GM19452 (cell line): ENCODE measurements around the gene CWC27.

Experiments
- ATAC-seq: cut with Tn5 transposase; IDR thresholded peaks from one replicate; pipeline ENCODE4 v1.9.1; 2021; ENCODE audit not compliant: unreplicated experiment

The CWC27 gene

DNA sequence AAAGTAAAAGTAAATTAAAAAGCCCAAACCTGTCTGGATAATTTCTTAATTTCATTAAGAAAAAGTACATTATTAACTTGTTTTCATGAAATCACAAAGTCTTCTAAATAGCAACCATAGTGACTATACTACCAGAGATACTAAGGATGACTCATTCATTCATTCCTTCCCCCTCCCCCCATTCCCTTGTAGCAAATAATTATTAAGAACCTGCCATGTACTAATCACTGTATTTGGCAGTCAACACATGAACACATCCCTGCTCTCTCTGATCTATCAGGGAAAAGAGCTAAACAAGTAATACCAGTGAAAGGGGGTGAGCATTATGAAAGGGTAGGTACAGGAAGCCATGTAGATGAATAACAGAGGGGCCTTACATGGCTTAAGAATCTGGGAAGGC, 203.9 kb downstream of the CWC27 start:
- no peak for ATAC-seq

DNA sequence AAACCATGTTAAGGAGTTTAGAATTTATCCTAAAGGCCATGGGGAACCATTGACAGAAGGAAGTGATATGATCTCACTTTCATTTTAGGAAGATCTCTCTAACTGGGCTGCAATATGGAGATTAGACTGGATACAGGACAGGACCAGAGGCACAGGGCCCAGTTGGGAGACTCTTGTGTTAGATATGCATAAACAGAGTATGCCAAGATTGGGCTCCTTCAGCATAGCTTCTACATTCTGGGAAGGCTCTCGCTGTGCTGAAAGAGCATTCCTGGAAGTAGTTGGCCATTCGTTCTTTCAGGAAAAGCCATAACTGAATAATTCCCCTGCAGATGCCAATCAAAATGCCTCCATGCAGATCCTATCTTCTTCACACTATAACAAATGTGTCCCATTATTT, 204.5 kb downstream of the CWC27 start:
- no peak for ATAC-seq

DNA sequence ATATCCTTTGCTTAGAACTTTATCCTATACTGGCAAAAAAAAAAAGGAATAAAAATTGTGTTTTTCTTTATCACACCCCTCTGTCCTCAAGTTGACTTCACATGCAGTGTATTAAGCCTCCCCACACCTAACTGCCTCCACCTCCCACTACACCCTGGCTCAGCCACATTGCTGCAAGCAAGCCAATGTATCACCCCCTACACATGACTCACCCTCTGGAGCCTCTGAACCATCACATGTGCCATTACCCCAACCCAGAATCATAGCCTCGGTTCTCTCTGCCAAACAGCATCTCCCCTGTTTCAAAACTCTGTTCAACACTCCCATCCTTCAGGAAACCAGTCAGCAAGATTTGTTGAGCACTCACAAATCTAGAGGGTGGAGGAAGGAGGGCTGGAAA, 209.0 kb downstream of the CWC27 start:
- no peak for ATAC-seq

DNA sequence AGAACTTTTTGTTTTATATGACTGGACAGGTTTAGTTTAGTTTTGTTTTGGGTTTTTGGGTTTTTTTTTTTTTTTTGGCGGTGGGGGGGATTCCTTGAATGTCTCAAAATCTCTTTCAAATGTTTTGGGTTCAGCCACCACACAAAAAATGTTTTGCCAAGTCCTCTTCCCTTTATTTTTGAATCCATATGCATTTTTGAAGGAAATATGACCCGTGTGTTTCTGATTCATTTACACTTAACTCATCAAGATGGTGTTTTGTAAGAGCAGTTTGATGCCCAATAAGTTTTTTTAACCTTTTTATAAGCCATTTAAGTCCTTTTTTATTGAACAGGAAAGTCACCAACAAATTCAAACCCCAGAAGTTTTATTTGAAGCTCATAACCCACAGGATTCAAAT, 209.8 kb downstream of the CWC27 start:
- ATAC-seq: no peak

DNA sequence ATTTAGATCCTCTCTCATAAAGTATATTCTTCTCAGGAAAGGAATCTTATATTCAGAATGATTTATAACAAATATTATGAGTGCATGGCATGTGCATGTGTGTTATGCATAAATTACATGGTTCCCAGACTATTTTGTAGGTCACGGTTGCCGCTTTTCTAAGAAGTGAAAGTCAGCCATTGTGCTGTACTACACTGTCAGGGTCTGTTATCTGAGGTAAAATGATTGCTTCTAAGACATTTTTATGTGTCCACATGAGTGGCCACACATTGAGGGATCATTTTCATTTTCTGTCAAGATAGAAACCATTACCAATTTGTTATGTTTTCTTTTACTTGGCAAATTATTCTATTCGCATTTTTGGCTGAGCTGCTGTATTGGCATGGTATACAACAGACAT, 210.8 kb downstream of the CWC27 start:
- no peak for ATAC-seq

DNA sequence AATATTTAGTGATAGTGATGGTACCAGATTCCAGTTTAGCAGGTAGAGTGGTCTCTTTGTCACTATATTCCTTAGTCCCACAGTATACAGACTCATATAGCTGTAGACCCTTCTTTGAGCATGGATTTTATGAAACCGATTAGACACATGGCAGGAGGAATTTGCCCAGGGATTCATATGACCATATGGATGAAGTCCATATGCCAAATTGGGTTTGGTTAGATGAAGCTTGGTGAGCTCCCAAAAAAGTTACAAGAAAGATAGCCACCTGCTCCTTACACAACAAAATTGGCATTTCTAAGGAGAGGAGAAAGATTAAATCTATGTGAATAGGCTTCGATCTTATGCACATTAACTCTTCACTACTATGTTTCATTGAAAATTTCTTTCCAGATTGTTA, 211.4 kb downstream of the CWC27 start:
- ATAC-seq: no peak

DNA sequence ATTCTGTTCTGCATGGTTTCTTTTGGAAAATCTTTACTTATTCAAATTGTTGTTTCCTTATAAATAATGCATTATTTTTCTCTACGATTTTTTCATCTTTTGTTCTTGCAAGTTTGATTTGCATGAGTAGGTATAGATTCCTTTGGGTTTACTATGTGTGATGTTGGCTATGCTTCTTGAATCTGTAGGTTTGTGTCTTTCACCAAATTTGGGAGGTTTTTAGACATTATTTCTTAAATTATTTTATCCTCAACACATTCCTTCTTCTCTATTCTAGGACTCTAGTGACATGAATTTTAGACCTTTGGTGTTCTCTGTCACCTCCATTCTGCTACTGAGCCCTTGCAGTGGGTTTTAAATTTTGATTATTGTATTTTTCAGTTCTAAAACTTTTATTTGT, 219.0 kb downstream of the CWC27 start:
- no peak for ATAC-seq

DNA sequence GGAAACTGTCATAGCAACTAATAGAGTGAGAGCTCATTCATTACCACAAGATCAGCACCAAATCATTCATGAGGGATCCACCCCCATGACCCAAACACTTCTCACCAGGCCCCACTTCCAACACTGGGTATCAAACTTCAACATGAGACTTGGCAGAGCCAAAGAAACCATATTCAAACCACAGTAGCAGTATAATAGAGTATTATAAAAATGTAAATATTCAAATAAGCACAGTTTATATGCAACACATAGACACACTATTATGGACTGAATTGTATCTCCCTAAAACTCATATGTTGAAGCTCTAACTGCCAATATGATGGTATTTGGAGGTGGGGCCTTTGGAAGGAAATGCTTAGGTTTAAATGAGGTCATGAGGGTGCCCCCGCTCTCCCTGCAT, 240.5 kb downstream of the CWC27 start:
- ATAC-seq: no peak

DNA sequence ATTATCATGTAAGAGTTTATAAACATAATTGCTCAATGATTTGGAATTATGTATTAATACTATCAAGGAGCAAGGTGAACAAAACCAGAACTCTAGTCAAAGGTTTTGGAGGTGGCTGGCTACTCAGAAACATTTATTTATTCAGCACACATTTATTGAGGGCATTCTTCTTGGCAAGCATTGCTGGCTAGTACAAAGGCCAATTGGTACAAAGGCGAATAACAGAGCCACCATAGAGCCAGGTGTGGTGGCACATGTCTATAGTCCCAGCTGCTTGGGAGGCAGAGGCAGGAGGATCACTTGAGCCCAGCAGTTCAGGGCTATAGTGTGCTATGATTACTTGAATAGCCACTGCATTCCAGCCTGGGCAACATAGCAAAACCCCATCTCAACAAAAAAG, 242.1 kb downstream of the CWC27 start:
- no peak for ATAC-seq

DNA sequence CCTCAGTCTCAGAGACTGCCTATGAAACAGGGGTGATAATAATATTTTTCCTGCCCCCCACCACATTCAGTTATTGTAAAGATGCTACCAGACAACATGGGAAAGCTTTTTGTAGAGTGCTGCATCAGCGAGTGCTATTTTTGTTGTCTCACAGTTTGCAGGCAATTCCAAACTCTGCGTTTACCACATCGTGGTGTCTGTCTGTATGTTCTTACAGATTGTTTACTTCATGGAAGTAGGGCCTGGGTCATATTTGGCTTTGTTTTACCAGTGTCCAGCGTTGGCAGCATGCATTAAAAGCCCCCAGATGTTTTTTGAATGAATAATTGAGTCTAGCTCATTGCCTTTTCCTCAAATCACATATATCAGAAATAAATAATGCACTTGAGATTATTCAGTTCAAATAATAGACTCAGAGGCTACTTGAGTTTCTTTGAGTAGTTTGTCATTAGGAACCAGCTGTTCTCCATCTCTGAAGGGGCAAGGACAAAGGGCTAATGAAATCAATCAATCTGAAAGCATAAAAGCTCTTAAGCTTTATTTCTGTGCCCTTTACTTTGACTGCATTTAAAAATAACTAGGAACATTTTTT, 243.7 kb downstream of the CWC27 start:
- ATAC-seq: no peak

DNA sequence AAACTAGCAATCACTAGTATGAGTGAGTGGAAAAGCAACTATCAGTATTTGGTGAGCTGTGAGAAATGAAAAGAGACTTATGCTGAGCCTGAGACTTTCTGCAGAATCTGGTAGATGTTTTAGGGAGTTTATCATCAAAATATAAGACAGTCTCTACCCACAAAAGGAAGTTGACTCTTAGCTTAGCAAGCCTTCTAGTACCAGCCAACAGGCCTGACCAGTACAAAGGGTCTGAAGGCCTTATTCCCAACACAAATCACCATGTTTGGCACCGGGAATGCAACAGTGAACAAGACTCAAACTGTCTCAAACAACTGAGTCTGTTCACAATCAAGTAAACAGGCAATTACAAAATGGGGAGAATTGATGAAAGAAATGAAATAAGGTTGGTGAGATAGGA, 244.4 kb downstream of the CWC27 start:
- no peak for ATAC-seq

DNA sequence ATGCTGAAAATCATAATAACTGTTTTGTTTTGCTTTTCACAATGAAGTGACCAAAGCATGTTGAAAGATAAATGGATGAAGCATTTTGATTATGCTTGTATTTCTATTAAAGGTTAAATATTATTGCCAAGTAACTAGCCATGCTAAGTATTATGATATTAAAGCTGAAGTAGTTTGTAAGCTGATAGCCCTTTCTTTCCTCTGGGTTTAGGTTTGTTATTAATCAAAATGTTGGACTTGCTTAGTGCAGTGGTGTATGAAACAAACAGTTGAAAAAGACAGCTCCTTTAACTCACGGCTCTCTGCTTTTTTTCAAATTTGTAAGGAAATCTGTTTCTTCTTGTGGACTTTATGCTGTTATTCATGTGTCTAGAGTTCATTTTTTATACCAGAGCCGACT, 246.0 kb downstream of the CWC27 start:
- no peak for ATAC-seq

DNA sequence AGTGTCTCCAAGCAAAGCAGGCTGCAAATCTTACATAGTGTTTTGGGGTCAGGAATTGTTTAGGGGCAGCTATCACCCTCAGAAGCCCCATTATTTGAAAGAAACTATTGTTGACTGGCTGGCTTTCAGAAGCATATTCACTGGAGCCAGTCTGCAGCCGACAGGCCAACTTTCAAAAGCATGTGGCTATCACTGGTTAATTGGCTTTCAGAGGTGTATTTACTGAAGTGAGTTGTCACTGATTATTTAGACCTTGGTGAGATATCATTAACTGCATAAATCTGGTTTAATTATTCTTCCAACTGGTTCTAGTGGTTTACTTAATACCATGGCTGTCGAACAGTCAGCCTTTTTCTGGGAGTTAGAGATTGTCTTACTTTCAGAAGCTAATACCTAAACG, 247.0 kb downstream of the CWC27 start:
- no peak for ATAC-seq

DNA sequence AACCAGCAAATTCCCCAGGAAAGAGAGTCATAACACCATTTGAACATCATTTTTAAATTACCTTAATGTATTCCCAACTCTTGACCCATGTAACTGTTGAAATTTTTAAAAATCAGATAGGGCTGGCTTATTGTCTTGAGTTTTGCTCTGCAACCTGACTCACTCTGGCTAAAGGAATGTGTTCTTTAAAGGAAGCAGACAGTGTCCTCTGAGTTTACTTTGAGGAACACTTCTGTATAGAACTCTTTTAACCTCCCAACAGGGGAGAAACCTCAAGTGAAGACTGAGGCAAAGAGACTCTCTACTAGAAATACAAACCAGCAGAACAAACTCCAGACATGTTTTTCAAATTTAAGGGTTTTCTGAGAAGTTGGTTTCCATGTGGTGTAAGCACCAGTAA, 248.9 kb downstream of the CWC27 start:
- no peak for ATAC-seq

DNA sequence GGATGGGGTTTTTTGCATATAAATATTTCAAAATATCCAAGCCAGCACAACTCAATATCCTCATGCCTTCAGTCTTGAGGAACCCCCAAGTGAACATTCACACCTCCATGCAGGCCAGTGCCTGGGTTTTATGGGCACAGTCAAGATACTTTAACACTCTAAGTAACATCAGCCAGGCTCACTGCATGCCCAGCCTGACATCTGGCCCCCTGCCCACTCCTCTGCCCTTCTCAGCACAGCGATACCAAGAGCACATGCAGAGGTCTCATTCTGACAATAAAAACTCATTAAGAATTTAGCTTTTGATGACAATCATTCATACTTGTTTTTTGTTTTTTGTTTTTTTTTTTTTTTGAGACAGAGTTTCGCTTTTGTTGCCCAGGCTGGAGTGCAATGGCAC, 250.0 kb downstream of the CWC27 start:
- no peak for ATAC-seq

DNA sequence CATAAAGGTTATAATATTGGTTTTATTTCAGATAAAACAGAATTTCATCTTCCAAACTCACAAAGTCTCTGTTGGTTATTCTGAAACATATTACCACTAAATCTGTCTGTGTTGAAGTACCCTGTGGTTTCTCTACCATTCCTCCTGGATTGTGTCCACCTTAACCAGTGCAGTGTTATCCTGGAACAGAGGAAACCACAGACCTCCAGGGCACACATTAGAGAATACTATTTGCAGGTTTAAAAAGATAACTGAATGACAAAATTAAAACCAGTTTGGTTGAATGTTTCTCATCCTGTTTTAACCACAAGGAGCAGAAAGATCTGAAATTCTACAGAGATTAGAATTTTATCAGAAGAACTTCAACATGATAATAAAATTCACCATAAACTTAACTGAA, 251.8 kb downstream of the CWC27 start:
- no peak for ATAC-seq

DNA sequence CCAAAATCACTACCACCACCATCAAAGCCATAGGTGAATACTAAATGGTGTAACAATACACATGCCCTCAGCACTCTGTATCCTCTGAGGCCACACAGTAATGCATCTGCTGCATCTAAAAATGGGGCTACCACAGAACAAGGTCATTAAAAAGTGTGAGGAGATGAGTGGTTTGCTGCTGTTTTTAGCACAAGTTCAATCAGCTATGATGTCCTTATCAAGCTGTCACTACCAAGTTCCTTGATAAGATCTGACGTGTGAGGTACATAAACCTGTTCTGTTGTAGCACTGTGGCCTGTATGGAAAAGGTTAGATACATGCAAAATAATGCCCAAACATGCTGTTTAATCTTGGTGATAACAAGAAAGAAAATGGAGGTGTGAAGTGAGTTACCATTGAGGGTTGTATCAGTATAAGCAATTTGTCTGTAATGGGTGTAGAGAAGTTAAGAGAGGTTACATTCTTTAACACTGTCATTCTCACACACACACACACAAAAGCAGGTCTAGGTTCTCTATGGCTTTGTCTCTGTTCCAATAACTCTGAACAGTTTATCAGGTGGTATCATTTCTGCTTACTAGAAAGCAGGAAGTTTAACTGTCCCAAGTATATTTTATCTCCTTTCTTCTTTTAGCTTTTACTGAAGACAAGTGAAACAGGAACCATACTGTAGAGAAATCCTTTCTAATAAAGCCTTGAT, 252.9 kb downstream of the CWC27 start:
- ATAC-seq: no peak

DNA sequence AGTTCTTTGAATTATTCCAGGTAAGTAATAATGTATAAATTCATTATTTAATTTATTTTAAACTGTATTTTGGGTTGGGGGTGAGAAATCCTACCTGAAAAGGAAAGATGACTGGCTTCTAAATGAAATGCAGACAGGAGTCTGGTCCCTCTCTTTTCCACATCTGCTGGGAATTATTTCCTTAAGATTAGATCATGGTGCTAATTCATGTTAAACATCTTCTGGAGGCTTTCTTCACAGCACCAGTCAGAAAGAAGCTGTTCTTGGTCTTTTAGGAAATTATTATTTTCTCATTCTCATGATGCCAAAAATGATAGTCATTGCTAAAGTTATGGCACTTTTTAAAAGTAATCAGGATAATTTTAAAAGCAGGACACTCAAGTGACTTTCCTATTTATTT, 254.2 kb downstream of the CWC27 start:
- no peak for ATAC-seq

DNA sequence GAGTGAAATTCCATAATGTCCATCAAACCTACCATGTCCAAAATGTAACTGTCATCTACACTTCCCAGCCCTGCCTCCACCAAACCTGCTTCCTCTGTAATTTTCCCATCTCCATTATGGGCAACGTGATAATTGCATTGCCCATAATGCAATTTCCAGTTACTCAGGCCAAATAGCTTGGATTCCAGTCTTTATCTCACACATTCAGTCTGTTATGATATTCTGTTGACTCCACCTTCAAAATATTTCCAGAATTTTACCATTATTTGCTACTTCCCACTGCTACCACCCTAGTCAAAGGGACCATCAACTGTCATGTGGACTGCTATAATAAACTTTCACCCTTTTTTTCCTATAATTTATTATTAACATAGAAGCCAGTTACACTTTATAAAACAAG, 256.0 kb downstream of the CWC27 start:
- no peak for ATAC-seq

DNA sequence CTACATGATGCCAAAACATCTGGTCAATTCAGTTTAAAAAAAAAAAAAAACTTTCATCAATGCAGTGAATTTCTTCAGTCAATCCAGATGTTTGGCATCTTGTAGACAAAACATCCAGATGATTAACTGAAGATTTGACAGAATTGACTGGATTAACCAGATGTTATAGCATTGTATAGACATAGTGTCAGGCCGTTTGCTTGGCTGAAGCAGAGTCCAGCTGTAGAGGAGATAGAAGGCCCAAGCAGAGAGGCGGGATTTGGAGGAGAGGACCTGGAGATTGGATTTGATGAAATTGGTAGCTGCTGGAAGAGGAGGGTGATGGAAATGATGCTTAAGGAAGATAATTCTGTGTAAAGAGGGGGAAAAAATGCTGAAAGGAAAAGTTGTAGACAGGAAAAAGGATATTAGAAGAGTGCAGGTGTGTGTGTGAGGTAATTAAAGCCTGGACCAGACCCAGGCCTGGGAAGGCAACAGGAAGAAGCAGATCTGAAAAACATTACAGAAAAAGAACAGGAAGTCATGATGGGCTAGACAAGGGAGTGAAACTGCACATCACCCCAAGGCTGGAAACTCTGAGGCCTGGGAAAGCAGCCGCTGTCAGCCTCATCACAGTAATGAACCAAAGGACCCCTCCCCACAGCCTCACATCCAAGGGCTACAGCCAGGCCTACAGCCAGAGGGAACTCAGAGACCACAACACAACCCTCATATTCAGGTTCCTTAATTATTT, 258.3 kb downstream of the CWC27 start:
- no peak for ATAC-seq

DNA sequence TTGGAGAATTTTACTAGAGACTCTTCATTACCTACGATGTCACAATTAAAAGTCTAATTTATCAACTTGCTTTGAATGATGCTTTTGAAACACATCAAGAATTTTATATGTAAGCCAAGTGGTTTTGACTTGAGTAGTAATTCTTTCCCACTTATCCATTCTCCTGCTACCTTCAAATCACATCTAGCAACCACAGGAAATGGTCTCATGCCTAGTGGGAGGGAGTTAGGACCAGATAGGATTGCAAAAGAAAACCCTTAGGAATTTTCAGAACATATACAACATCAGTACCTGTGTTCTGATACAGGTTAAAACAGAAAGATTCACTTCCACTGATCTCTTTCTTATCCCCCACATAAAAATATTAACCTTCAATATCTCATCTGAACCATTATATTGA, 260.4 kb downstream of the CWC27 start:
- no peak for ATAC-seq

DNA sequence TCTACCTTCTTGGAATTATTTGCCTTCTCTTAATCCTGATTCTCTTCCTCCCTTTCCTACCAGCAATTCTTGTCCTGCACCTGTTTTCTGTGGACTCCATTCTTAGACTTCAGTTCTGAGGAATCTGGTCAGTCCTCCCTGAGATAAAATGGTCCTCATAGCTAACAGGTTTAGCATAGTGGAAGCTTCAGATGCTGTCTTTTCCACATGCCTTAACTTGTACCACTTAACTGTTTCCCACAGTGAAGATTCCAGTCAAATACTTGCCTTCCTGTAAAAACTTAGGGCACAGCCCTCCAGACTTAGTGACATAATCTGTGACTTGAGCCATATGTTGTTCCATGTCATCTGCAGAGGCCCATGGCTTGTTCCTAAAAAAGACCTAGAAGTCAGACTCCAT, 261.3 kb downstream of the CWC27 start:
- ATAC-seq: no peak

DNA sequence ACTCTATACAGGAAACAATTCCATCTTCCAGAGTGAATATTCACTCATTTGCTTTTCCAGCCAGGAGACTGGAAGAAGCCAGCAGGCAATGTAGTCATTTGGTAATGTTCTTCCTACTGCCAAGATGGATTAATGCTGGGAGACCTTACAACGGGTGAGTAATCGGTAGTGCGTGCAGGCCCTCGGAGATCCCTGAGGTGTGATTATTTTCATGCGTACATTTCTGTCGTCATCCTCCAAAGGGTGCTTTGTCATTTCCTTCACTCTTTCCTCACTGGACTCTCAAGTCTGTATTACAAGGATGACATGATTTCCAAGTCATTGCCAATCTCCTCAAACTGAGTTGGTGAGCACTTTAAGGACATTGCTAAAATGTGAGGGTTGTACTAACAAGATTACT, 263.5 kb downstream of the CWC27 start:
- no peak for ATAC-seq
